T-cell (primary cell): ENCODE results near the gene DENND1A. TPM values are rescaled to one million over a fixed set of nuclear protein-coding genes. Genes with fewer than 3 reads are reported as not detected.

Source experiments
- ATAC-seq, 4 experiments: fragments of 200-7000 bp in 3 of 4; fragments of 150-1000 bp in 1 of 4; cut with Tn5 transposase; replicated peaks in 1 of 4; 1 replicate in 3 of 4; 2 replicates in 1 of 4; pipeline ENCODE4 v1.10.0; 2021; ENCODE audit warnings: moderate library complexity in 3 of 4, mild to moderate bottlenecking in 2 of 4, moderate number of reproducible peaks in 1 of 4
- CTCF ChIA-PET, 2 donors: fragments of 300-600 bp; sonication (Branson Sonifier 250); formaldehyde crosslinking; loops; one replicate each; lab custom pipeline; 2022; ENCODE audit warnings: antibody characterized with exemption in 2 of 2; lab: Charles Lee
- POLR2A ChIA-PET, 2 donors: fragments of 300-600 bp; sonication (Branson Sonifier 250); formaldehyde crosslinking; loops; one replicate each; lab custom pipeline; 2022; ENCODE audit warnings: antibody characterized with exemption in 2 of 2; lab: Charles Lee
- DNase-seq, 35 experiments: peaks; one replicate each; pipeline versions ENCODE4 v3.0.0 to v3.0.0-alpha.2; 2013 to 2023
- H3K27ac ChIP-seq: one replicate; pipeline ENCODE4 v1.5.1; 2013; ENCODE audit warnings: low read length
- H3K27me3 ChIP-seq, 2 experiments: replicated peaks in 1 of 2; 1 replicate in 1 of 2; 2 replicates in 1 of 2; pipeline versions ENCODE4 v1.6.1 to v1.7.0; 2013; ENCODE audit warnings: low read length in 1 of 2, mixed read lengths in 1 of 2; ENCODE audit not compliant: control insufficient read depth in 2 of 2, insufficient read depth in 2 of 2; ENCODE audit errors: extremely low read depth in 1 of 2
- H3K36me3 ChIP-seq, 2 donors: 1 replicate in 1 of 2; 2 replicates in 1 of 2; pipeline versions ENCODE4 v1.6.1 to v1.7.0; 2013; ENCODE audit warnings: low read length in 1 of 2; ENCODE audit not compliant: control insufficient read depth in 2 of 2, insufficient read depth in 1 of 2; ENCODE audit errors: extremely low read depth in 1 of 2
- H3K4me1 ChIP-seq, 2 experiments: 1 replicate in 1 of 2; 2 replicates in 1 of 2; pipeline versions ENCODE4 v1.6.1 to v1.7.0; 2013; ENCODE audit warnings: low read length in 2 of 2, mixed read lengths in 1 of 2; ENCODE audit not compliant: insufficient read depth in 2 of 2, control insufficient read depth in 1 of 2; ENCODE audit errors: extremely low read depth in 1 of 2
- H3K4me3 ChIP-seq, 2 donors: 1 replicate in 1 of 2; 2 replicates in 1 of 2; pipeline versions ENCODE4 v1.5.1 to v1.7.0; 2013; ENCODE audit warnings: mild to moderate bottlenecking in 2 of 2, low read length in 1 of 2, moderate library complexity in 1 of 2; ENCODE audit not compliant: control insufficient read depth in 1 of 2; ENCODE audit errors: extremely low read depth in 1 of 2
- H3K9me3 ChIP-seq: 2 replicates; pipeline ENCODE4 v1.7.0; 2013
- H3K27ac Mint-ChIP-seq, 2 donors: one replicate each; pipeline ENCODE4 v1.8.0; 2020 to 2021; ENCODE audit warnings: mild to moderate bottlenecking in 2 of 2, mixed read lengths in 2 of 2
- H3K27me3 Mint-ChIP-seq, 2 donors: one replicate each; pipeline ENCODE4 v1.8.0; 2021 to 2022; ENCODE audit warnings: mixed read lengths in 2 of 2
- H3K36me3 Mint-ChIP-seq: one replicate; pipeline ENCODE4 v1.8.0; 2021; ENCODE audit warnings: mixed read lengths
- H3K4me1 Mint-ChIP-seq, 3 donors: one replicate each; pipeline ENCODE4 v1.8.0; 2020 to 2022; ENCODE audit warnings: mixed read lengths in 3 of 3, mild to moderate bottlenecking in 1 of 3
- H3K4me3 Mint-ChIP-seq, 3 donors: one replicate each; pipeline ENCODE4 v1.8.0; 2020 to 2022; ENCODE audit warnings: mild to moderate bottlenecking in 3 of 3, mixed read lengths in 3 of 3, moderate library complexity in 3 of 3
- H3K9me3 Mint-ChIP-seq, 3 donors: one replicate each; pipeline ENCODE4 v1.8.0; 2020 to 2022; ENCODE audit warnings: mixed read lengths in 3 of 3
- WGBS: methylation state at CpG from one replicate; pipeline ENCODE4 v1.1.5; 2013; ENCODE audit warnings: missing lambda C conversion rate; ENCODE audit not compliant: insufficient coverage; 5-methylcytosine and 5-hydroxymethylcytosine counted together
- total RNA-seq, 35 experiments: library from RNA in 6 of 35; stranded (reverse) in 6 of 35; fragments of 120-200 nt in 1 of 35; gene quantifications; one replicate each; pipeline versions ENCODE4 v1.2.1 to v1.2.4 and lab custom pipeline; 2013 to 2026

DENND1A gene
- total RNA-seq, 5 donors from 2014 or later (not counting 1 experiment from before 2014, with no cell fraction given) = 12.4 to 19.9 (median 14.1) TPM

DNA sequence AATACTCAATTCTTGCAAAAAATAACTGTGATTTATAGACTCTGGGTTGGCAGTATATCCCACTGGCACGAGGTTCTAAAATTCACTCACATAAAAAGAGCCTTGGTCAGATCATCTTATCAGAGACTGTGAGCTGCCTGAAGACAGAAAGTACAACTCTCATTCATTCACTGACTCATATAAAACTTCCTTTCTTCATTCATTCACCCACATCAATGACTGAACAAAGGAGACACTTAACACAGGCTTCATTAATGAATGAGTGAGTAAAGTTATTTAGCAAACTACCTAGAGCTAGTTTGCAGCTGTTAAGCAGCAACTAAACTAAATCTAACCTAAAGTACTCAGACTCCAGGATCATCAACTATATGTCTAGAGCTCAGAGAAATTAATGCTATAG lies 214.7 kb downstream of the DENND1A start:
- whole genome bisulfite sequencing = no CpG with 5 or more reads among the region's 1 CpG
- H3K36me3 ChIP-seq = no peaks in the 10 kb centered on the region
- H3K4me1 ChIP-seq = no peaks in the 10 kb centered on the region
- no peaks in the 10 kb centered on the region for H3K27me3 ChIP-seq
- ChIA-PET POLR2A (no interaction called here), CTCF (no interaction called here)
- ATAC-seq (no peak), DNase-seq (no peak)
- H3K36me3 Mint-ChIP-seq = peaks cover 5% of the 10 kb centered on the region
- no peaks in the 10 kb centered on the region for H3K9me3 ChIP-seq
- H3K4me1 Mint-ChIP-seq = peaks cover 0 to 7% (median 3%) of the 10 kb centered on the region in 3 donors
- no peak overlapping the region for H3K27ac ChIP-seq
- no peak overlapping the region for H3K27ac Mint-ChIP-seq
- H3K9me3 Mint-ChIP-seq = peaks cover 0 to 4% (median 3%) of the 10 kb centered on the region in 3 donors
- H3K4me3 Mint-ChIP-seq = no peak overlapping the region
- H3K4me3 ChIP-seq = no peak overlapping the region
- H3K27me3 Mint-ChIP-seq = no peaks in the 10 kb centered on the region

DNA sequence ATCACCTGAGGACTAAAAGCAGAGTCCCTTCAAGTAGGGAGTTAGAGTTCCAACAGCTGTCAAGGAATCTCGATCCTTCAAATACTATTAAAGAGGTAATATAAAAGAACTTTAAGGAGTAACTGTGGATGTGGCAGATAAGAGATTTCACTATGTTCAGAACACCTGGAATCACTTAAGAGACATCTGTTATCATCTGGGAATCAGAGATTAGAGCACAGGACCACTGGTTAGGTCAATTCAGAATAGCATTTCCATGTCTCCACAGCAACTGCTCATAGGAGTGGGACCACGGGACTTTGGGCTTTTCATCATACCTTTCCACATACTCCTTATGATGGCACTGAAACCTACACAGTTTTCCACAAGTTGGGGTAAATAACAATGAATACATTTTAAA lies 216.6 kb downstream of the DENND1A start:
- ATAC-seq = no peak
- ChIA-PET CTCF (no interaction called here), POLR2A (no interaction called here)
- peaks cover 4% of the 10 kb centered on the region for H3K36me3 Mint-ChIP-seq
- H3K9me3 Mint-ChIP-seq = peaks cover 0 to 3% (median 0%) of the 10 kb centered on the region in 3 donors
- Histone ChIP-seq H3K36me3 (no peaks in the 10 kb centered on the region), H3K4me1 (no peaks in the 10 kb centered on the region), H3K9me3 (no peaks in the 10 kb centered on the region), H3K4me3 (no peak overlapping the region), H3K27ac (no peak overlapping the region), H3K27me3 (no peaks in the 10 kb centered on the region)
- DNase-seq = no peak
- no peak overlapping the region for H3K27ac Mint-ChIP-seq
- H3K27me3 Mint-ChIP-seq = no peaks in the 10 kb centered on the region
- no CpG with 5 or more reads among the region's 2 CpGs for WGBS
- peaks cover 0 to 7% (median 3%) of the 10 kb centered on the region in 3 donors for H3K4me1 Mint-ChIP-seq
- no peak overlapping the region for H3K4me3 Mint-ChIP-seq

DNA sequence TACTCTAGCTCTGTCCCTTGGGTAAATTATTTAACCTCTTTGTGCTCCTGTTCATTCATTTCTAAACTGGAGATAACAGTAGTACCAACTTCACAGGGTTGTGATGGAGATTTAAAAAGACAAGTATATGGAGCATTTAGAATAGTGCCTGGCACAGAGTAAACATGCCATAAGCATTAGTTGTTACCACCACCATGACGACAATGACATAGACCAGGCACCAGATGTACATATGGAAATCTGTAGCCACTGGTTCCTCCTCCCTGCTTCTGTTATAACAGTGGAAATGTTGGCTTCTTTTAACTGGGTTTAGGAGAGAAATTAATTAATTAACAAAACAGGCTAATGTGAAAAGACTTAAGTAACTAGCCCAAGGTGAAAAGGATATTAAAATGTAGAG lies 217.5 kb downstream of the DENND1A start:
- Histone ChIP-seq H3K9me3 (no peaks in the 10 kb centered on the region), H3K27me3 (no peaks in the 10 kb centered on the region), H3K27ac (no peak overlapping the region), H3K36me3 (no peaks in the 10 kb centered on the region), H3K4me1 (no peaks in the 10 kb centered on the region), H3K4me3 (no peak overlapping the region)
- ChIA-PET POLR2A (no interaction called here), CTCF (no interaction called here)
- H3K9me3 Mint-ChIP-seq = peaks cover 0 to 8% (median 5%) of the 10 kb centered on the region in 3 donors
- DNase-seq (no peak), ATAC-seq (no peak)
- H3K4me1 Mint-ChIP-seq = no peaks in the 10 kb centered on the region
- no peak overlapping the region for H3K4me3 Mint-ChIP-seq
- peaks cover 9% of the 10 kb centered on the region for H3K36me3 Mint-ChIP-seq
- no peaks in the 10 kb centered on the region for H3K27me3 Mint-ChIP-seq
- no peak overlapping the region for H3K27ac Mint-ChIP-seq
- WGBS = no CpG with 5 or more reads among the region's 1 CpG

DNA sequence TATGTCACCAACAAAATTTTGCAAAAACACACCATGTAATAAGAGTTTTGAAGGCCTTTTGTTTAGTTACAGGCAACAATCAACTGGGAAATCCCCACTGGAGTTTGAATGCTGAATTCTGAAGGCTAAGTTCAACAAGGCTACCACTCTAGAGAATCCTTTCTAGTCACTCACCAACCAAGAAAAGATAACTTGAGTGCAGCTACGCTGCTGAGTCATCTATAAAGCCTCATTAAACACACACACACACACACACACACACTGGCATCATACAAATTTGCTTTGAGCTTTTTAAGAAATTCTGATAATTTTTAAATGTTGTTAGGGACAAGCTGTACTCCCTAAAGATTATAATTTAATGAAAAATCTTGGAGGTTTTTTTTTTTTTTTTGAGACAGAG lies 219.6 kb downstream of the DENND1A start:
- WGBS = no CpG with 5 or more reads among the region's 1 CpG
- Mint-ChIP-seq H3K27ac (no peak overlapping the region), H3K36me3 (peaks cover 20% of the 10 kb centered on the region), H3K9me3 (peaks cover 0 to 11% (median 10%) of the 10 kb centered on the region in 3 donors), H3K4me3 (no peak overlapping the region), H3K27me3 (no peaks in the 10 kb centered on the region), H3K4me1 (no peaks in the 10 kb centered on the region)
- no peaks in the 10 kb centered on the region for H3K36me3 ChIP-seq
- CTCF ChIA-PET = no interaction called here
- H3K27me3 ChIP-seq = no peaks in the 10 kb centered on the region
- H3K4me1 ChIP-seq = no peaks in the 10 kb centered on the region
- DNase-seq (no peak), ATAC-seq (no peak)
- H3K27ac ChIP-seq = no peak overlapping the region
- H3K4me3 ChIP-seq = no peak overlapping the region
- no peaks in the 10 kb centered on the region for H3K9me3 ChIP-seq
- POLR2A ChIA-PET = interaction anchor here in 1 of 2 donors (0.6 to 0.7 kb wide), 2 partner anchors 152 to 319 kb away, joined by 5 read pairs; no protein-coding TSS in a partner anchor

DNA sequence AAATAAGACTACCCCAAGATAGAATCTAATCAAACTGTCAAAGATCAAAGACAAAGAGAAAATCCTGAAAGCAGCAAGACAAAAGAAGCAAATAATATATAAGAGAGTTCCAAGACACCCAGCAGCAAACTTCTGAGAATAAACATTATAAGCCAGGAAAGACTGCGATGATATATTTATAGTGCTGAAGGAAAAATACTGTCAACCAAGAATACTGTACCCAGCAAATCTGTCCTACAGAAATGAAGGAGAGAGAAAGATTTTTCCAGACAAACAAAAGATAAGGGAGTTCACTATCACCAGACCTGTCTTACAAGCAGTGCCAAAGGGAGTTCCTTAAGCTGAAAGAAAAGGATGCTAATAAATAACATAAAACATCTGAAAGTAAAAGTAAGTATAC lies 227.4 kb downstream of the DENND1A start:
- Mint-ChIP-seq H3K27ac (no peak overlapping the region), H3K4me3 (no peak overlapping the region), H3K36me3 (peaks cover 53% of the 10 kb centered on the region), H3K4me1 (peaks cover 0 to 5% (median 0%) of the 10 kb centered on the region in 3 donors), H3K9me3 (peaks cover 23 to 40% (median 24%) of the 10 kb centered on the region in 3 donors), H3K27me3 (no peaks in the 10 kb centered on the region)
- peaks cover 5% of the 10 kb centered on the region for H3K9me3 ChIP-seq
- DNase-seq = no peak
- H3K36me3 ChIP-seq = no peaks in the 10 kb centered on the region
- no peaks in the 10 kb centered on the region for H3K4me1 ChIP-seq
- POLR2A ChIA-PET = no interaction called here
- WGBS = no CpG with 5 or more reads among the region's 1 CpG
- CTCF ChIA-PET = no interaction called here
- ATAC-seq = no peak
- H3K4me3 ChIP-seq = no peak overlapping the region
- H3K27me3 ChIP-seq = no peaks in the 10 kb centered on the region
- H3K27ac ChIP-seq = no peak overlapping the region

DNA sequence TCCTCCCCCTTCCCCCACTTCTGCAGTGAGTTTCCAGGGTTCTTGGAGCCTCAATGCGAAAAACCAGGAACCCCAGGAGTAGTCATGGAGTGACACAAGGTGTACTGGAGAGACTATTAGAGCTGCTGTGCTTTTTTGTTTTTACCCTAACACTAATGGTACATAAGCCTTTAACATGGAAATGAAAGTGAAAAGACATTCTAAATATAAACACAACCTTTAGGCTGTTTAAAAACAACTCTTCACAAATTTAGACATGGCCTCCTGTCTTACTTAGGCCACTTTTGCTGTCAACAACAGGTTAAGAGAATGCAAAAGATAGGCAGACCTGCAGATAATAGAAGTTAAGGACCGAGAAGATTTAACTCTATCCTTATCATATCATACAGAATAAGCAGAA lies 232.2 kb downstream of the DENND1A start:
- WGBS = no CpG with 5 or more reads among the region's 2 CpGs
- H3K27me3 Mint-ChIP-seq = no peaks in the 10 kb centered on the region
- H3K27ac Mint-ChIP-seq = no peak overlapping the region
- H3K9me3 ChIP-seq = peaks cover 5% of the 10 kb centered on the region
- ChIA-PET CTCF (interaction anchor here in 1 of 2 donors (0.6 kb wide), 1 partner anchor 9 kb away, joined by 5 read pairs; no protein-coding TSS in a partner anchor), POLR2A (no interaction called here)
- ATAC-seq (no peak), DNase-seq (no peak)
- H3K27ac ChIP-seq = no peak overlapping the region
- H3K9me3 Mint-ChIP-seq = peaks cover 6 to 15% (median 10%) of the 10 kb centered on the region in 3 donors
- H3K27me3 ChIP-seq = no peaks in the 10 kb centered on the region
- no peak overlapping the region for H3K4me3 ChIP-seq
- peaks cover 28% of the 10 kb centered on the region for H3K36me3 Mint-ChIP-seq
- peaks cover 0 to 7% (median 0%) of the 10 kb centered on the region in 3 donors for H3K4me1 Mint-ChIP-seq
- H3K4me1 ChIP-seq = no peaks in the 10 kb centered on the region
- no peaks in the 10 kb centered on the region for H3K36me3 ChIP-seq
- no peak overlapping the region for H3K4me3 Mint-ChIP-seq

DNA sequence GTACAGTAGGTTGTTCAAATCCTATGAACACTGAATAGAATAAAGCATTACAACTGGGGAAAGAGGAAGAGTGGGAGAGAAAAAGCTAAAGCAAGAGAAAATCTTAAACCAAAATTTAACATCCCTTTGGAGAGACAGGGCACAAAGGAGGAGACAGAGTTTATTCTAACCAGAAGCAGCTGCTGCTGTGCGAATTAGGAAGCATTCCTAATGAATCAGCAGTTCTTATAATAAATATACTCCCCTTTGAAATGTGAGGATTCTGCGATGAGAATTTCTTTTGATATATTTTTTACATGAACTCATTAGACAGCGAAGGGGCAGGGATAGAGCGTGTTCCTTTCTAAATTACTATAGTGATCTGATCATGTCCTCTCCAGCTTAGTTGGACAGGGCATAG lies 233.4 kb downstream of the DENND1A start:
- POLR2A ChIA-PET = no interaction called here
- CTCF ChIA-PET = no interaction called here
- no peak overlapping the region for H3K27ac ChIP-seq
- H3K27me3 Mint-ChIP-seq = no peaks in the 10 kb centered on the region
- H3K9me3 Mint-ChIP-seq = peaks cover 0 to 4% (median 0%) of the 10 kb centered on the region in 3 donors
- no peak for DNase-seq
- no peaks in the 10 kb centered on the region for H3K9me3 ChIP-seq
- no peaks in the 10 kb centered on the region for H3K27me3 ChIP-seq
- peaks cover 24% of the 10 kb centered on the region for H3K36me3 Mint-ChIP-seq
- no peak overlapping the region for H3K27ac Mint-ChIP-seq
- H3K4me3 Mint-ChIP-seq = no peak overlapping the region
- H3K4me3 ChIP-seq = no peak overlapping the region
- WGBS = no CpG with 5 or more reads among the region's 4 CpGs
- no peak for ATAC-seq
- peaks cover 0 to 7% (median 0%) of the 10 kb centered on the region in 3 donors for H3K4me1 Mint-ChIP-seq
- H3K36me3 ChIP-seq = no peaks in the 10 kb centered on the region
- no peaks in the 10 kb centered on the region for H3K4me1 ChIP-seq
